ENCODE measurements around the gene ARHGAP28.

- TF ChIP-seq CEBPB (IDR thresholded peaks at IDR 0.05; ENCODE audit: borderline replicate concordance in 1 of 2, low read depth in 2 of 2, low read length in 2 of 2) (no peak), POLR2A (IDR thresholded peaks at IDR 0.05; ENCODE audit: low read depth, low read length) (no peak), USF2 (IDR thresholded peaks at IDR 0.05; ENCODE audit: borderline replicate concordance, low read depth, low read length) (no peak), IKZF1 (conservative IDR thresholded peaks at IDR 0.05) (no peak), SUPT20H (IDR thresholded peaks at IDR 0.05; ENCODE audit: borderline replicate concordance, control insufficient read depth, low read depth, low read length) (no peak), HDAC2 (IDR thresholded peaks at IDR 0.05) (no peak), CTCF (IDR thresholded peaks at IDR 0.05 in 2 of 3, conservative IDR thresholded peaks at IDR 0.05 in 1 of 3; ENCODE audit: control insufficient read depth in 2 of 3, extremely low read depth in 1 of 3, insufficient read depth in 1 of 3, low read depth in 3 of 3, low read length in 3 of 3) (no peak)
Observed at GRCh38 chr18:6941996-6942395, 212.5 kb downstream of the ARHGAP28 start.
